Ovary (tissue), 3 donors: ENCODE measurements around the gene ITLN2.

Experiments used
- CTCF ChIP-seq, 3 donors: fragments of 450-650 bp in 2 of 3; fragments of 200-600 bp in 1 of 3; IDR thresholded peaks; one replicate each; pipeline versions ENCODE4 v1.5.1 to v1.8.0; 2016 to 2022; ENCODE audit warnings: antibody characterized with exemption in 3 of 3, mild to moderate bottlenecking in 1 of 3
- EP300 ChIP-seq: sonication (generic); formaldehyde crosslinking; IDR thresholded peaks from one replicate; pipeline ENCODE4 v1.6.1; 2017; ENCODE audit warnings: antibody characterized with exemption
- POLR2A ChIP-seq: fragments of 450-650 bp; IDR thresholded peaks from one replicate; pipeline ENCODE4 v1.6.1; 2017; ENCODE audit warnings: antibody characterized with exemption, mild to moderate bottlenecking, moderate library complexity
- donor health status: DM: no; HTN: no; CAD: no.

GRCh38 chr1:160904783-160905616 is 49.6 kb downstream of the ITLN2 start:
- TF ChIP-seq CTCF (IDR thresholded peaks at IDR 0.05) (no peak), POLR2A (no peak), EP300 (no peak)
